OCI-LY7 (cell line): ENCODE data around the gene SHROOM2. TPM values are rescaled to one million over a fixed set of nuclear protein-coding genes. Genes with fewer than 3 reads are reported as not detected.

ENCODE experiments used
- BruUV-seq: library from RNA; stranded (reverse); fragments of 400-500 nt; replicated peaks from 2 replicates; lab custom pipeline; 2021; lab: Mats Ljungman, UMichigan
- CTCF ChIA-PET: fragments of 300-600 bp; sonication (Branson Sonifier 250); formaldehyde crosslinking; loops from one replicate; lab custom pipeline; 2022; ENCODE audit warnings: antibody characterized with exemption; ENCODE audit not compliant: unreplicated experiment; lab: Charles Lee
- POLR2A ChIA-PET: fragments of 300-600 bp; sonication (Branson Sonifier 250); formaldehyde crosslinking; loops from one replicate; lab custom pipeline; 2022; ENCODE audit warnings: antibody characterized with exemption; lab: Charles Lee
- DNase-seq: peaks from one replicate; pipeline ENCODE4 v3.0.0-alpha.2; 2015; ENCODE audit warnings: low spot score
- H2AFZ ChIP-seq: fragments of 200-600 bp; sonication (generic), shearing (Covaris generic); 2 replicates; pipeline ENCODE4 v1.6.1; 2014; ENCODE audit warnings: mild to moderate bottlenecking, antibody characterized with exemption, low read length, moderate library complexity
- H3K27ac ChIP-seq: fragments of 200-600 bp; sonication (generic); 2 replicates; pipeline ENCODE4 v1.5.1; 2014; ENCODE audit warnings: mixed run types, low read depth, mild to moderate bottlenecking, moderate library complexity, low read length, inconsistent platforms; ENCODE audit not compliant: poor library complexity, severe bottlenecking
- H3K36me3 ChIP-seq: fragments of 200-600 bp; sonication (generic); 2 replicates; pipeline ENCODE4 v1.6.1; 2014; ENCODE audit warnings: mild to moderate bottlenecking, antibody characterized with exemption, low read length, moderate library complexity, mixed read lengths; ENCODE audit not compliant: insufficient read depth
- H3K4me1 ChIP-seq: fragments of 200-600 bp; sonication (generic); 2 replicates; pipeline ENCODE4 v1.5.1; 2014; ENCODE audit warnings: mild to moderate bottlenecking, low read length; ENCODE audit not compliant: insufficient read depth, poor library complexity, severe bottlenecking
- H3K4me2 ChIP-seq: fragments of 200-600 bp; sonication (generic); 2 replicates; pipeline ENCODE4 v1.6.1; 2014; ENCODE audit warnings: mild to moderate bottlenecking, low read length
- H3K4me3 ChIP-seq: fragments of 200-600 bp; sonication (generic); 2 replicates; pipeline ENCODE4 v1.5.1; 2014; ENCODE audit warnings: mild to moderate bottlenecking, low read depth, low read length; ENCODE audit not compliant: poor library complexity, severe bottlenecking
- H3K79me2 ChIP-seq: fragments of 200-600 bp; sonication (generic); 2 replicates; pipeline ENCODE4 v1.6.1; 2016; ENCODE audit warnings: low read depth, mild to moderate bottlenecking, low read length, moderate library complexity, mixed read lengths; ENCODE audit not compliant: insufficient read depth
- H3K9me2 ChIP-seq: fragments of 200-600 bp; sonication (generic); 2 replicates; pipeline ENCODE4 v1.6.1; 2016; ENCODE audit warnings: mild to moderate bottlenecking, low read length, mixed read lengths; ENCODE audit not compliant: insufficient read depth
- H3K9me3 ChIP-seq: fragments of 200-600 bp; sonication (generic); 2 replicates; pipeline ENCODE4 v1.6.1; 2014; ENCODE audit warnings: mild to moderate bottlenecking, mixed run types, low read length, mixed read lengths
- H4K20me1 ChIP-seq: fragments of 200-600 bp; sonication (generic); 2 replicates; pipeline ENCODE4 v1.6.1; 2014; ENCODE audit warnings: mild to moderate bottlenecking, antibody characterized with exemption, low read length, moderate library complexity, mixed read lengths; ENCODE audit not compliant: insufficient read depth
- EZH2phosphoT487 ChIP-seq: fragments of 200-600 bp; sonication (generic); IDR thresholded peaks from 2 replicates; pipeline ENCODE4 v1.6.1; 2018; ENCODE audit warnings: low read depth, borderline replicate concordance, mild to moderate bottlenecking, mixed run types, antibody characterized with exemption, low read length, moderate library complexity, mixed read lengths
- intact Hi-C: fragments of 100-400 bp; cut with micrococcal nuclease; formaldehyde crosslinking; loops from one replicate; pipeline ENCODE4 v1.10.0; 2022; ENCODE audit not compliant: unreplicated experiment
- total RNA-seq, 2 experiments: library from RNA; depleted of rRNA in 1 of 2; stranded (reverse); fragments of >200 nt in 1 of 2; shearing (Covaris generic) in 1 of 2; gene quantifications; 2 replicates each; pipeline ENCODE4 v1.2.3, GENCODE V29; 2014 to 2022
- TF ChIP-seq, protein P1 (sequence below): fragments of 200-600 bp; sonication (generic); conservative IDR thresholded peaks from 2 replicates; pipeline ENCODE4 v1.5.1; 2014; ENCODE audit warnings: mild to moderate bottlenecking, antibody characterized with exemption, low read length, moderate library complexity, mixed read lengths

The SHROOM2 gene
- total RNA-seq, 2 experiments from 2014 or later: not detected

DNA sequence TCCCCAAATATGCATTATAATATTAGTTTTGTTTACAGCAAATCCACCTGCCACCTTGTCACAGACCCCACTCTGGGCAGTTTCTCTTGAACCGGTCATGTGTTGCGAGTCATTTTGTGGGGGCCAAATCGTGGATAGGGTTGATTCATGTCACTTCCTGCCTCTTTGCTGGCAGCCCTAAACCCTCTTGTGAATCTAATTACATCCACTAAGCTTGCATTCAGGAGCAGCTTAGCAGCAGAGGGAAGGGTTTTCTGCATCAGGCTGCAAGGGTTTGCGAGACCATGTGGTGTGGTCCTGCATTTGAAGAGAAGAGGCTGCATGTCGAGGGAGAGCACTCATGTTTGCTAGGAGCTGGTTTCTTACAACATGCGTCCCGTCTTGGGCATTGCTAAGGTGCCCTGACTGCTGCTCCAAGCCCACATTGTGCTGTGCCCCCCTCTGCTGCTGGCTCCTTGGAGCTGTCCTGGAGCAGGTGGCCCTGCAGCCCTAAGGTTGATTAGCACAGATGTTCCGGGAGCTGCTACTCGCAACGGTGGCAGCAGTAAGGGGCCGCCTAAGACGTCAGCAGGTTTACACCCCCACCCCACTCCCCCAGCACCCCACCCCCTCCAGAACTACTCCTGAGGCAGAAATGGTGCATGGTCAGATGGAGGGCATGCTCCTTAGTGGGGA is 92.1 kb downstream of the SHROOM2 start:
- Histone ChIP-seq H2AFZ (no peak overlapping the region), H3K4me3 (no peak overlapping the region), H4K20me1 (no peaks in the 10 kb centered on the region), H3K4me1 (no peaks in the 10 kb centered on the region), H3K4me2 (no peak overlapping the region), H3K9me3 (no peaks in the 10 kb centered on the region), H3K27ac (no peak overlapping the region), H3K9me2 (no peaks in the 10 kb centered on the region), H3K79me2 (no peaks in the 10 kb centered on the region), H3K36me3 (no peaks in the 10 kb centered on the region)
- POLR2A ChIA-PET: no interaction called here
- no peak for TF ChIP-seq EZH2phosphoT487
- TF ChIP-seq, protein P1, sequence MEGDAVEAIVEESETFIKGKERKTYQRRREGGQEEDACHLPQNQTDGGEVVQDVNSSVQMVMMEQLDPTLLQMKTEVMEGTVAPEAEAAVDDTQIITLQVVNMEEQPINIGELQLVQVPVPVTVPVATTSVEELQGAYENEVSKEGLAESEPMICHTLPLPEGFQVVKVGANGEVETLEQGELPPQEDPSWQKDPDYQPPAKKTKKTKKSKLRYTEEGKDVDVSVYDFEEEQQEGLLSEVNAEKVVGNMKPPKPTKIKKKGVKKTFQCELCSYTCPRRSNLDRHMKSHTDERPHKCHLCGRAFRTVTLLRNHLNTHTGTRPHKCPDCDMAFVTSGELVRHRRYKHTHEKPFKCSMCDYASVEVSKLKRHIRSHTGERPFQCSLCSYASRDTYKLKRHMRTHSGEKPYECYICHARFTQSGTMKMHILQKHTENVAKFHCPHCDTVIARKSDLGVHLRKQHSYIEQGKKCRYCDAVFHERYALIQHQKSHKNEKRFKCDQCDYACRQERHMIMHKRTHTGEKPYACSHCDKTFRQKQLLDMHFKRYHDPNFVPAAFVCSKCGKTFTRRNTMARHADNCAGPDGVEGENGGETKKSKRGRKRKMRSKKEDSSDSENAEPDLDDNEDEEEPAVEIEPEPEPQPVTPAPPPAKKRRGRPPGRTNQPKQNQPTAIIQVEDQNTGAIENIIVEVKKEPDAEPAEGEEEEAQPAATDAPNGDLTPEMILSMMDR: no peak
- intact Hi-C loops: no loop called here
- no peak for DNase-seq
- CTCF ChIA-PET: no interaction called here
- no TSS peak for BruUV-seq

DNA sequence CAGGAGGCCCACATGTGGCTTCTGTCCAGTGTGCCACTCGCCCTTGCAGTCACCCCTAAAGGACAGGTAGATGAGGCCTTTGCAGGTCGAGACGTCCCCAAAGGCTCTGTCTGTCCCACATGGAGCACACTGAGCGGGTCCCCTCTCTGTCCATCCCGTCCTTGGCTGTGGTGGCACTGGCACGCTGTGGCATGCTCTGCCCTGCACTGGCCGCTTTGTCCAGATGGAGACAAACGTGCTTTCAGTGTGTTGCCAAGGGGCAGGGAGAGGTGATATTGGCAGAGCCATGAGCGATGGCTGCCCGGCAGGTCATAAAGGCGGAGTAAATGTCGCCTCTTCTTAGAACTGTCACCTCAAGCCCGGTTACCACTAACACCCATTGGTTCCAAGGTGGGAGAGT is 94.0 kb downstream of the SHROOM2 start:
- H2AFZ ChIP-seq: no peak overlapping the region
- H3K36me3 ChIP-seq: no peaks in the 10 kb centered on the region
- TF ChIP-seq, protein P1: no peak
- TF ChIP-seq EZH2phosphoT487: no peak
- BruUV-seq: no TSS peak
- H4K20me1 ChIP-seq: no peaks in the 10 kb centered on the region
- intact Hi-C loops: no loop called here
- no peaks in the 10 kb centered on the region for H3K79me2 ChIP-seq
- ChIA-PET POLR2A (no interaction called here), CTCF (no interaction called here)
- no peaks in the 10 kb centered on the region for H3K4me1 ChIP-seq
- H3K27ac ChIP-seq: no peak overlapping the region
- no peak overlapping the region for H3K4me2 ChIP-seq
- no peaks in the 10 kb centered on the region for H3K9me2 ChIP-seq
- no peak for DNase-seq
- no peaks in the 10 kb centered on the region for H3K9me3 ChIP-seq
- H3K4me3 ChIP-seq: no peak overlapping the region

DNA sequence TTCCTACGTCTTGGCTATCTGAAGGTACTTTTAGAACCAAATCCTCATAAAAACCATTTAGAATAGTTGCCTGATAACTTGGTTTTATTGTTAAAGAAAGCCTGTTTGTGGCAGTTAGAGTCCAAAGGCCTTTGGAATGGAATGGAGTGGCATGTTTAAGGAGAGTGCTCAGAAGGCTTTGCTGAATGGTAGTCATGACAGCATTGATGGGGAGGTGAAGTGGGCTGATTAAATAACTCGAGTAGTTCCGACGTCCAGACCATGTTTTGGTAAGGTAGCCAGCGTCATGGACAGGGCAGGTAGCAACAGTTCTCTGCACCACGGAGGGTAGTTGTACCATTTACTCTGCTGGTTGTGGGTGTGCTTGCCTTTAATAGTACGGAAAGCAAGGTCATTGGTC is 94.6 kb downstream of the SHROOM2 start:
- TF ChIP-seq, protein P1: no peak
- TF ChIP-seq EZH2phosphoT487: no peak
- Histone ChIP-seq H2AFZ (no peak overlapping the region), H3K9me3 (no peaks in the 10 kb centered on the region), H3K36me3 (no peaks in the 10 kb centered on the region), H3K27ac (no peak overlapping the region), H3K4me1 (no peaks in the 10 kb centered on the region), H4K20me1 (no peaks in the 10 kb centered on the region), H3K4me2 (no peak overlapping the region), H3K9me2 (no peaks in the 10 kb centered on the region), H3K79me2 (no peaks in the 10 kb centered on the region), H3K4me3 (no peak overlapping the region)
- POLR2A ChIA-PET: no interaction called here
- intact Hi-C loops: no loop called here
- CTCF ChIA-PET: no interaction called here
- BruUV-seq: no TSS peak
- no peak for DNase-seq
